HG03575 (cell line): ENCODE results near the gene TNFRSF13B.
"Not testable (repeated sequence)": the region's sequence is repeated elsewhere in the genome, so short reads cannot be mapped to it uniquely, and the experiment has no call there.

Source experiments
- ATAC-seq: cut with Tn5 transposase; IDR thresholded peaks from one replicate; pipeline ENCODE4 v1.9.1; 2021; ENCODE audit not compliant: unreplicated experiment, insufficient number of reproducible peaks, low FRiP score; ENCODE audit errors: extremely low read depth

TNFRSF13B gene

DNA sequence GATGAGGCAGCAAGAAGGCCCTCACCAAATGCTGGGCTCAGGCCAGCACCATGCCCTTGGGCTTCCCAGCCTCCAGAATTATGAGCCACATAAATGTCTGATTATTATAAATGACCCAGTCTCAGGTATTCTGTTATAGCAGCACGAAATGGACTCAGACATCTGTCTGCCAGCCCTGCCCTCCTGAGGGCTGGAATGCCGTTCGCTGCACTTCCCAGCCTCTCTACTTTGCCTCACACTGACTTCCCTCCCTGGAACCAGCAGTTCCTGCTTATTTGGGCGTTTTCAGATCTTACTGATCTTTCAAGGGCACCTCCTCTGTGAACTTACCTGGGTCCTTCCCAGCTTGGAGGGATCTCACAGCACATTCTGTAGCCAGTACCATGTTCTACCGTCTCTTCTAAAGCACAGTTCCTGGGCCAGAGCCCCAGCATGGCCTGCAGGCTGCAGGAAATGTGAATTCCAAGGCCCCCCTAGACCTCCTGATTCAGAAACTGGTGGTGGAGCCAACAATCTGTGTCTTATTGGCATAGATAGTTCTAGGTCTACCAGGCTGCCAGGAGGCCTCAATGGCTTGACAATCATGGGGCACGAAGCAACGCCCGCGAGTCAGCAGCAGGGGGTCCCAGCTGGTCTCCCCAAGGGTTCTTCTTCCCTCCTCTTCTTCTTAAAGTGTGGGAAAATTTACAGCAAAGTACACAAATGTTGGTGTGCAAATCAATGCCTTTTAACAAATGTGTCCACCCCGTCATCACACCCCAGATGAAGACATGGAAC lies 36.9 kb upstream of the TNFRSF13B start:
- not testable (repeated sequence) for ATAC-seq

DNA sequence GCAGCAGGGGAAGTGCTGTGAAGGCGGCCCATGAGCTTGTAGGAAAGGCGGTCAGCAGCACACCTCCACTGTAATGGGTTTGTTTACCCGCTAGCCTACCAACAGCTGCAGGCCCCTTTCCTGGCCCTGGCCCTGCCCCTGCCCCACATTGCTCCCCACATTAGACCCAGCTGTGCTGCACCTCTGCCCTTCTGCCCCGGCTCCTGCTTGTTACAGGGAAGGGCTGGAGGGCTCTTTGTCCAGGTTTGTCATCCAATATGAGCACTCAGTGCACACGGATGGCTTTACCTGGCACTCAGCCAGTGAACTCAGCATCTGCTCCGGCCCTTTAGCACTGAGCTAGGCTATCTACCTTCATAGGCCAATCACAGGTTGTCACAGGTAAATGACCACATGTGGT lies 36.0 kb upstream of the TNFRSF13B start:
- ATAC-seq: not testable (repeated sequence)

DNA sequence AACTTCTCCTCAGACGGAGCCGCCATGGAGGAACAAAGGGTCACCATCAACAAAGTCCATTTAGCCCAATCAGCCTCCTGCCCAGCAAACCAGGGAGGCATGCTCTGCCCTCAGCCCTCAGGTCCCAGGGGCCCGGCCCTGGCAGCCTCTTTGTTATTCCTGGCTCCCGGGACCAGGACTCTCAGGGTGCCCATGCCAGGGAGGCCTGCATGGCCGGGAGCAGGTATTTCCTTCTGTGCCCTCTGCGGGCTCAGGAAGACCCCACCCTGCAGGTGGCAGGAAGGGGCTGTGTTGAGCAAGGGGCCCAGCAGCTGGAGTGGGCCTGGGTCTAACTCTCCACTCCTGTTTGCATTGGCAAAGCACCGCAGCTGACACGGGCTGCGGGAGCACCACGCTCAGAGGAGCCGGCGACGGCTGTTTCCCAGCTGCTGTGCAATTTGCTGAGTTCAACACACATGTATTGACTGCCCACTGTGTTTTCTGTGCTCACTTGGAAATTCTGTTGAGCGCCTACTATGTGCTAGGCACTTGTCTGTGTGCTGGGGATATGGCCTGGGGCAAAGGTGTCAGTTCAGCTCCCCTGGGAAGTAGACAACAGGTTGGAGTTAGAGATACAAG lies 33.2 kb upstream of the TNFRSF13B start:
- not testable (repeated sequence) for ATAC-seq

DNA sequence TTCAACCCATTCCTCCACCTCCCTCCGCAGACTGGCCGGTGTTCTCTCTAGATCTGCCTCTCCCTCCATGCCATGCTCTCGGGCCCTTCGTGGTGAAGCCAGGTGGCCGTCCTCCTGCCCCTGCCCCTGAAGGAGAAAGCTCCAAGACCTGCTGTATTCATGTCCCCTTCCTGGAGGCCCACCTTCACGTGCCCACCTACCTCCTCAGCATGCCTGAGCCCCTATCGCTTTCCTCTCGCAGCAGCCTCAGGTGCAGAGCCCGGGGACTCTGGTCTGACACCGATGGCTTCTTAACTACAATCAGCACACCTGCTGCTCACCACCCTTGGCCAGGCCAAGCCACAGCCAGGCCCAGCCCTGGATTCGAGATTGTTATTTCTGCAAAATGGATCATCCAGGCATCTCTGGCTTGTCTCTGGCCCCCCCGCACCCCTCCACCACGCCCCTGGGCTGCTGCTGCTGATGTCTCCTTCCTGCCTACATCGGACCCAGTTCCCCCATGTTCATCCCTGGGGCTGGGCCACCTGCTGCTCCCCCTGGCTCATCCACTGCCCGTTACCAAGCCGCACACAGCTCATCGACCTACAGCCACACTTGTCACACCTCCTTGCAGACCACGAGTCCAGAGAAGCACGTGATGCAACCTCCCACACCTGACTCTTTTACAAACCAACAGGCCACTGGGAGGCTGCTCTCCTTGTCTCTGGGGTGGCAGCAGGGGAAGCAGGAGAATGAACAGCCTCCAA lies 32.5 kb upstream of the TNFRSF13B start:
- ATAC-seq: no peak

DNA sequence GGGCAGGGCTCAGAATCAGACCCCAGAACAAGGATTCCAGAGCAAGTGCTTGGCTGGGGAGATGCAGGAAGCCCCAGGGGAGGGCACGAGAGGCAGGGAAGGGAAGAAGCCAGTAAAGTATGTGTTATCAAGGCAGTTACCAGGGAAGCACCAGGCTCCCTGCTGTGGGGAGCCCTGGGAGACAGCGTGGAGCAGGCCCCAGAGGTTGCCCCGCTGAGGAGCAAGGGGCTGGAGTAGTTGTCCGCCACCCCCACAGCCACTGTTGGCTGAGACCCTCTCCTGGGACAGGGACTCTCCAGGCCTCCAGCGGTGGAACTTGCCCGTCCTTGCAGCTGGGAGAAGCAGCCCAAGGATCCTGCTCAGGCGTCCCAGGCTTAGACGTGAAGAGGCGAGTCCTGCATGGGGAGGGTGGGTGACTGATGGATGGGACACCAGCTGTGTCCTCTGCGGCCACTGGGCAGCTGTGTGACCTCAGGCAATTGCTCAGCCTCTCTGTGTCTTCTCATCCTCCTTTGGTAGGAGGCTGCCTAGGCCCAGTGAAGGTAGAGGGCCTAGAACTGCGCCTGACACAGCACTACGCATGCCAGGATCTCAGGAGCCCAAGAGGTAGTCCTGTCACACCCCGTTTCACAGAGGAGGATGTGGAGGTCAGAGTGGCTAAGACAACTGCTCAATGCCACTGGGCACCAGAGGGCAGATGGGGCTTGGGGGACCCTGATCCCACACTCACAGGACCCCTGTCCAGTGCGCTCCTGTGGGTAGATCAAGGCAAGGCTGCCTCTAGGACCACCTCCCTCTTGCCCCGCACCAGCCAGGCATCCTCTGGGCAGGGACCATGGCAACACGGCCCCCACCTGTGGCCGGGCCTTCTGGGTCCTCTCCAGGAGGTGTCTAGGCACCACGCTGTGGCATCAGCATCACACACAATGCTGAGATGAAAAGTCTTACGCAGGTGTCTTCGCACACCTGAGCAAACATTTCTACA lies 31.1 kb upstream of the TNFRSF13B start:
- ATAC-seq: not testable (repeated sequence)

DNA sequence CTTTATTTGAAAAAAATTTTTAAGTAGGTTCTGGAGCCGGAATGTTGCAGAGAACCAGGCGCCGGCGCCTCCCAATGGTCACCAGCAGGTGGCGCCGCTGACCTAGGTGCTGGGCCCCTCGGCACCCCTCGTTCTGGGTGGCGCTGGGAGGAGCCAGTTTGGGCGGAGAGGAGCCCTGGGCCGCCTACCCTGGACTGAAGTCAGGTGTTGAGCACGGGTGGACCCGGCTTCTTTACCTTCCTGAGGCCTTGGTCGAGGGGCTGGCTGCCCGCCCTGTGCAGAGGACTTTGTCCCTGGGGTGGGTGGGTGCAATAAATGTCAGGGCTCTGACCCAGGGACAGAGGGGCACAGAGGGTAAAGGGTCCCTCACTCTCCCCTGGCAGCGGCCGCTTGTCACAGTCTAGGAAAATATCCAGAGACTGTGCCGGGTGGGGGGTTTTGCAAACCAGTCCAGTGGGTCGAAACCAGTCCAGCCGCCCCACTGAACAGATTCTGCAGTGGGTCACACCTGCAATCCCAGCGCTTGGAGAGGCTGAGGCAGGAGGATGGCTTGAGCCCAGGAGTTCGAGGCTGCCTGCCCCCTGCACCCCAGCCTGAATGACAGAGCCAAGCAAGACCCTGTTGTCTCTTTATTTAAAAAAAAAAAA lies 30.1 kb upstream of the TNFRSF13B start:
- no peak for ATAC-seq

DNA sequence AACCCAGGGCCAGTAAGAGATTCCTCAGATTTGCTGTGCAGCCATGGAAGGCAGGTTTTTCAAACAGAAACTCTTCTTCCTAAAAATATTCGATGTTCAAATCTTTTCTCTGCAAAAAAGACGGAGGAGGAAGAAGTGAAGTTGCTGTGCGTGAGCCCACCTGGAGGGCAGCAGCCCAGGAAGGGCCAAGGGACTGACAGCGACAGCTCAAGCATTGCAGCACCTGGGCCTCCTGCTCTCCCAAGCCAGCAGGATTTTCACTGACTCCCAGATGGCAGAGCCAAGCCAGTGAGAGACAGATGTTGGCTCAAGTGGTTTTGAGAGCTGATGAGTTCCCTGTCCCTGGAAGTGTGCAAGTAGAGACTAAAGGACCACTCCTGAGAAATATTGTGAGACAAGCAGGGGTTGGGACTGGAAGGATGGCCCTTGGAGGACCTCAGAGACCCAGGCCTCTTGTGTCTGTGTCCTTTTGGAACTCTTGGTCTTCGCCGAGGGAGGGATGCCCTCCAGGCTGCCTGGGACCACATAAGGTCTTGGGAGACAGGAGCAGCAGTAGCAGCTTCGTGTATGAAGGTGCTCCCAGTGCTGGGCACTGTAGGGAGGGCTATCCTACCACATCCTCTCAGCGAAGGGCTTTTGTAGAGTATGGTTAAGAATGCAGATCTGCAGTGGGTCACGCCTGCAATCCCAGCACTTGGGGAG lies 29.3 kb upstream of the TNFRSF13B start:
- ATAC-seq: no peak

DNA sequence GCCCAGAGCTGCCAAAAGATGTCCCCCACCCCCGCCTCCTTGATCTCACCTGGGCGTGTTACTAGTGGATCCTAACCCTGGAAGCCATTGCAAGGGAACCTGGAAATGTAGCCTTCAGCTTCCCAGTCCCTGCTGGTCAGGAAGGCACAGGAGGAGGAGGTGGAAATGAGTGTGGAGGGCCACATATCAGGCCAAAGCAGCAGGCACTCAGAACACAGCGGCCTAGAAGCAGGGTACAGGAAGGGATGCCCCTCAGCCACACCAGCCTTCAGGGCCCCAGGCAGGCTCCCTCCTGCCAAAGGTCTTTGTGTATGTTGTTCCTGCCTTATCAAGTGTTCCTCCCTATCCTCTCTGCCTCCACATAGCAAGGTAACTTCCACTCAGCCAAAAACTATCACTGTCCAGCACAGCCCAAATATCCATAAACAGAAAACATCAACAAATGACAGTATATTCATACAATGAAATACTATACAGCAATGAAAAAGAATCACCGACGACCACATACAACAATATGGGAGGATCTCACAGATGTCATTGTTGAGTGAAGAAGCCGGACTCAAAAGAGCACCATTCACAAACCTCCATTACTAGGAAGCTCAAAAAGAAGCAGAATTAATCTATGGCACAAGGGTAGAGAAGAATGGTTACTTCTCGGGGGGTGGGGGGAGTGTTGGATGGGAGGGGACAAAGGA lies 28.2 kb upstream of the TNFRSF13B start:
- no peak for ATAC-seq

DNA sequence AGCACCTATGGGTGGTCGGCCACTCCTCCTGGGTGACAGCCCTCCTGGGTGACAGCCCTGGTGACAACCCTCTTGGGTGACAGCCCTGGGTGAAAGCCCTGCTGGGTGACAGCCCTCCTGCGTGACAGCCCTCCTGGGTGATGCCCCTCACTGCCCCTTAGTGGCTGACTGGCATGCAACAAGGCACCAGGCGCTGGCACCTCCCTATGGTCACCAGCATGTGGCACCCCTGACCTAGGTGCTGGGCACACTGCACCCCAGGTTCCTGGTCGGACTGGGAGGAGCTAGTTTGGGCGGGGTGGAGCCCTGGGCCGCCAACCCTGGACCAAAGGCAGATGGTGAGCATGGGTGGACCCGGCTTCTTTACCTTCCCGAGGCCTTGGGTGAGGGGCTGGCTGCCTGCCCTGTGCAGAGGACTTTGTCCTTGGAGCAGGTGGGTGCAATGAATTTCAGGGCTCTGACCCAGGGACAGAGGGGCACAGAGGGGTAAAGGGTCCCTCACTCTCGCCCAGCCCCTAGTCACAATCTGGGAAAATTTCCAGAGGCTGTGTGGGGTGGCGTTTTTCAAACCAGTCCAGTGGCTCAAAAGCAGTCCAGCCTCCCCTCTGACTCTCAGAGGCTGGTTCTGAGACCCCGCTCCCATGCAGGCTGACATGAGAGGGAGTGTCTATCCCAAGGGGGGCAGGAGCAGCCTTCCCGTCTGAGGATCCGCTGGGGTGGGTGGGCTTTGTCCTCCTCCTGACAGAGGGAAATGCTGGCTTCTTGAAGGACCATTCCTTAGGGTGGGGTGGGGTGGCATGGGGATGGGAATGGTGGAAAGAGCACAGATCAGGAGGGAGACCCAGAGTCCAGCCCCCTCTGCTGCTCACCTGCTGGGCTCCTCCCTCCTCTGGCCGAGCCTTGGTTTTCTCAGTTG lies 25.9 kb upstream of the TNFRSF13B start:
- ATAC-seq: no peak

DNA sequence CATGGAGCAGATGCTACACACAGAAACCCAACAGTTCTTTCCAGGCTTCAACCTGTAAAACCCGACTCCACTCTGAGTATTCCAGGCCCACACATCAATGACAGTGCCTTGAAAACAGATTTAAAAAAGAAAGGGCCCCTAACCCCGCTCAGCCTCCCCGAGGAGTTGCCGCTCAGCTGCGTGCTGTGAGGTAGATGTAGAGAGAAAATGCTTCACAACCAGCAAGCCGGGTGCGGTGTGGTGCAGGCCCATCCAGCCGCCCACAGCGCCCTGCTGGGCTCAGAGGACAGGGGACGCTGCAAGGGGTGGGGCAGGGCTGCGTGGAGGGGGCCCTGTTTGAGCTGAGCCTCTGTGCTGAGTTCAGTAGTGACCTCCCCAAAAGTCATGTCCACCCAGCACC lies 24.8 kb upstream of the TNFRSF13B start:
- not testable (repeated sequence) for ATAC-seq

DNA sequence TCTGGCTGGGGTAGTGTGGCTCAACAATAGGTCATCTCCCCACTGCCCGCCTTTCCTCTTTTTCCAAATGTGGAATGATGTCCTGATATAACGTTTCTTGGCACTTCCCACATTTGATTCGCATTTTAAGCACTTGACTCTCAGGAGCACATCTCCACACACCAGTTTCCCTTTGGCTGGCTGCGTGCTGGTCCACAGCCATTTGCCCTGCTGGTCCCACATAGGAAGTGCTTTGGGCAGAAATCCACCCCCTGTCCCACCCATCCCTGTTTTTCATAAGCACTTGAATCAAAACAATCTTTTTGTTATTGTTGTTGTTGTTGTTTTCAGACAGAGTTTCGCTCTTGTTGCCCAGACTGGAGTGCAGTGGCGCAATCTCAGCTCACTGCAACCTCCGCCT lies 24.0 kb upstream of the TNFRSF13B start:
- no peak for ATAC-seq

DNA sequence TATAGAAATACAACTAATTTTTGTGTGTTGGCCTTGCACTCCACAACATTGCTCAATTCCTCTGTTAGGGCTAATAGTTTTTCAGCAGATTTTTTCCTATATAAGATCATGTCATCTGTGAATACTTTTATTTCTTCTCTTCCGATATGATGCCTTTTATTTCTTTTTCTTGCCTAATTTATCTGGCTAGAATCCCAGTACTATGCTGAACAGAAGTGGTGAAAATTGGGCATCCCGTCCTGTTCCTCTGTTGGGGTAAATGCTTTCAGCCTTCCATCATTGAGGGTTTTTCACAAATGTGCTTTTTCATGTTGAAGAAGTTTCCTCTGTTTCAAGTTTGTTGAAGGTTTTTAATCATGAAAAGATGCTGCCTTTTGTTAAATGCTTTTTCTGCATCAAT lies 22.7 kb upstream of the TNFRSF13B start:
- ATAC-seq: no peak

DNA sequence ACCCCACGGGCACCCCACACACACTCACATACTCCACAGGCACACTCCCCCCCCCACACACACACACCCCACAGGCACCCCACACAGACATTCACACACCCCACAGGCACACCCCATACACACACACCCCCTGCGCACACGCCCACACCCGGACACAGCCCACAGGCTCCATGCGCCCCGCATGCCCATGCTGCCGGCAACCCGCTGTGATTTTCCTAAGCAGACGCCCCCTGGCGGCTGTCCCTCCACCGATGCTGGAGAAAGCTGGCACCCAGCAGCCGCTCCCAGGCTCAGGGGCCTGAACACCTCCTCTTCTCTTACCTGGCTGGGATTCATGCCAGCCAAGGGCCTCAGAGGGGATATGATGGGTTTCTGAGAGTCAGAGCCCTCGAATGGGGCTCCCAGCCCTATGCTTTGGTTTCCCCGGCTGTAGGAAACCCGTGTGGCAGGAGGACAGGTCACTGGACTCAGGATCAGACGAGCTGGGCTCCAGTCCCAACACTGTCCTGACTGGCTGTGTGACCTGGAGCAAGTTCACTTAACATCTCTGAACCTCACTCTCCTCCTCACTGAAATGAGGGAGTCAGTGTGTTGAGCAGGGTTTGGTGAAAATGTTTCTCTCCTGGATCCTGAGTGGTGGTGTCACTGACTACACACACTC lies 19.6 kb upstream of the TNFRSF13B start:
- no peak for ATAC-seq

DNA sequence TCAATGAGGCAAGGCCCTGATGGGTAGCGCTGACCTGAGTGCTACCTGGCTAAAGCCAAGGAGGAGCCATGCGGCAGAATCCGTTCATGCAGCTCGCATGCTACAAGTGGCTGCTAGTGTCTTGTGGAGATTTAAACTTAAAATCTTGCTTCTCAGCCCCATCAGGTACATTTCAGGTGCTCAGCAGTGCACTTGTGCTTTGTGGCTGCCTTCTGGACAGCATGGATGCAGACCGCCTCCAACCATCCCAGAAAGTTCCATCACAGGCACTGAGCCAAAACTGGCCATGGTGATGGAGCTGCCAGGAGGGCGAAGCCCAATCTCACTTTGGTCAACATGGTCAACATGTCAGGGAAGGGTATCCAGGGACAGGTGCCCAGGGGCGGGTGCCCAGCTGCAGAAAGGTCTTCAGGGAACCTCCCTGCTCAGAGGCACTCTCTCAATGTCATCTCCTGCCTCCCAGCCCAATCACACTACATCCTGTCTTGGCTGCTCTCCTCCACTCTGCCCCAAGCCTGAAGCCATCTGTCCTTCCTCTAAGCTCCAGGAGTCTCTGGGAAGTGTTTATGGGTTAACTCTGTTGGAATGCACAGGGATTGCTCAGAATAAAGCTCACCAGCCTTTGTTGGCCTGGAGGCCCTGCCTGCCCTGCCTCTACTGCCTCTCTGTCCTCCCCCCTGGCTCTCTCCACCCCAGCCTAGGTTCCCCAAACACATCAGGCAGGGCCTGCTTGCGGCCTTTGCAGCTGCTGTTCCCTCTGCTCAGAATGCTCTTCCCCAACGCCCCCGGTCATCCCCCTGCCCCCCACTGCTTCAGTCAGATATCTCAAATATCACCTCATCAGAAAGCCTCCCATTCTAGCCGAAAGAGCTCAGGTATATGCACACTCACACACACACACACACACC lies 18.3 kb upstream of the TNFRSF13B start:
- no peak for ATAC-seq
